ENCODE results near the gene LZTR1. TPM values are rescaled to one million over a fixed set of nuclear protein-coding genes. Genes with fewer than 3 reads are reported as not detected.

Gene LZTR1
- total RNA-seq, 1 experiment from 2014 or later, result 37.2 TPM

- CTCF ChIA-PET, result interaction anchor here (0.7 kb wide), 1 partner anchor 904 kb away, joined by 3 read pairs; no protein-coding TSS in a partner anchor
- H3K4me3 Mint-ChIP-seq (ENCODE audit: unreplicated experiment), result peak overlapping the region; percentile 95
- H3K4me3 ChIP-seq (ENCODE audit: low read depth, low read length), result peak overlapping the region; percentile 30
Measured at GRCh38 chr22:21044931-21045584, 63.0 kb downstream of the LZTR1 start.

GRCh38 chr22:21045585-21046294, 63.6 kb downstream of the LZTR1 start, which contains the start of gene LRRC74B:
Gene LRRC74B, plus strand, starts transcription at chr22:21045946. Its CDS starts 41 bp downstream, at chr22:21045987.
- TF ChIP-seq CTCF (IDR thresholded peaks at IDR 0.05; ENCODE audit: insufficient read depth in 1 of 2, low read depth in 1 of 2, low read length in 1 of 2, severe bottlenecking in 1 of 2, unreplicated experiment in 1 of 2), result no peak
- peaks cover 22% of the 10 kb centered on the region for H3K4me1 Mint-ChIP-seq (ENCODE audit: low read depth, unreplicated experiment)
- H3K9me3 Mint-ChIP-seq (ENCODE audit: unreplicated experiment), result no peaks in the 10 kb centered on the region
- Histone ChIP-seq H3K4me1 (peaks cover 7% of the 10 kb centered on the region; the same call in 1 of the 2 replicates), H3K4me3 (ENCODE audit: low read depth, low read length) (peak within 1 kb of the TSS; percentile 35), H3K9me3 (no peaks in the 10 kb centered on the region), H3K27me3 (replicated peaks; ENCODE audit: control insufficient read depth, insufficient read depth, low read length) (no peaks in the 10 kb centered on the region), H3K36me3 (ENCODE audit: control insufficient read depth, insufficient read depth, low read length) (no peaks in the 10 kb centered on the region)
- peaks cover 11% of the 10 kb centered on the region for H3K36me3 Mint-ChIP-seq (ENCODE audit: insufficient read depth, unreplicated experiment)
- no peaks in the 10 kb centered on the region for H3K27me3 Mint-ChIP-seq (ENCODE audit: insufficient read depth, unreplicated experiment)
- intact Hi-C loops (cut with micrococcal nuclease; ENCODE audit: unreplicated experiment), result no loop called here
- CTCF ChIA-PET, result no interaction called here
- peak; percentile 90 to 95 for DNase-seq
- peak within 1 kb of the TSS; percentile 95 for H3K4me3 Mint-ChIP-seq (ENCODE audit: unreplicated experiment)
- BruUV-seq (replicated peaks), result no TSS peak
- POLR2A ChIA-PET, result no interaction called here
- peak within 1 kb of the TSS; percentile 98 for H3K27ac Mint-ChIP-seq (ENCODE audit: unreplicated experiment)

More at GRCh38 chr22:21044931-21045584, 63.0 kb downstream of the LZTR1 start:
- peaks cover 11% of the 10 kb centered on the region for H3K36me3 Mint-ChIP-seq (ENCODE audit: insufficient read depth, unreplicated experiment)
- no peaks in the 10 kb centered on the region for H3K27me3 Mint-ChIP-seq (ENCODE audit: insufficient read depth, unreplicated experiment)
- H3K9me3 ChIP-seq, result no peaks in the 10 kb centered on the region
- H3K4me1 ChIP-seq, result peaks cover 12% of the 10 kb centered on the region
- POLR2A ChIA-PET, result no interaction called here
- intact Hi-C loops (cut with micrococcal nuclease; ENCODE audit: unreplicated experiment), result no loop called here
- no peaks in the 10 kb centered on the region for H3K27me3 ChIP-seq (replicated peaks; ENCODE audit: control insufficient read depth, insufficient read depth, low read length)
- H3K27ac Mint-ChIP-seq (ENCODE audit: unreplicated experiment), result peak overlapping the region; percentile 98
- peak in 1 of 2 experiments; percentile 34 for DNase-seq
- TF ChIP-seq CTCF (IDR thresholded peaks at IDR 0.05; ENCODE audit: insufficient read depth in 1 of 2, low read depth in 1 of 2, low read length in 1 of 2, severe bottlenecking in 1 of 2, unreplicated experiment in 1 of 2), result no peak
- peaks cover 25% of the 10 kb centered on the region for H3K4me1 Mint-ChIP-seq (ENCODE audit: low read depth, unreplicated experiment)
- no TSS peak for BruUV-seq (replicated peaks)
- no peaks in the 10 kb centered on the region for H3K9me3 Mint-ChIP-seq (ENCODE audit: unreplicated experiment)
- H3K36me3 ChIP-seq (ENCODE audit: control insufficient read depth, insufficient read depth, low read length), result no peaks in the 10 kb centered on the region

GRCh38 chr22:21047035-21047661, 65.1 kb downstream of the LZTR1 start:
- no peak for DNase-seq
- ChIA-PET POLR2A (no interaction called here), CTCF (no interaction called here)
- TF ChIP-seq CTCF (IDR thresholded peaks at IDR 0.05; ENCODE audit: insufficient read depth in 1 of 2, low read depth in 1 of 2, low read length in 1 of 2, severe bottlenecking in 1 of 2, unreplicated experiment in 1 of 2), result no peak
- Histone ChIP-seq H3K27me3 (replicated peaks; ENCODE audit: control insufficient read depth, insufficient read depth, low read length) (no peaks in the 10 kb centered on the region), H3K36me3 (ENCODE audit: control insufficient read depth, insufficient read depth, low read length) (no peaks in the 10 kb centered on the region), H3K4me1 (peaks cover 7% of the 10 kb centered on the region; the same call in 1 of the 2 replicates), H3K9me3 (no peaks in the 10 kb centered on the region), H3K4me3 (ENCODE audit: low read depth, low read length) (no peak overlapping the region)
- Mint-ChIP-seq H3K4me1 (ENCODE audit: low read depth, unreplicated experiment) (peaks cover 22% of the 10 kb centered on the region), H3K27ac (ENCODE audit: unreplicated experiment) (no peak overlapping the region), H3K27me3 (ENCODE audit: insufficient read depth, unreplicated experiment) (no peaks in the 10 kb centered on the region), H3K36me3 (ENCODE audit: insufficient read depth, unreplicated experiment) (peaks cover 11% of the 10 kb centered on the region), H3K4me3 (ENCODE audit: unreplicated experiment) (no peak overlapping the region), H3K9me3 (ENCODE audit: unreplicated experiment) (no peaks in the 10 kb centered on the region)
- no TSS peak for BruUV-seq (replicated peaks)
- intact Hi-C loops (cut with micrococcal nuclease; ENCODE audit: unreplicated experiment), result no loop called here

Measured in Caco-2 (cell line).